OCI-LY3 (cell line): ENCODE measurements around the gene REXO1.

Experiments
- H2AFZ ChIP-seq: fragments of 200-600, 300-600 bp; shearing (Covaris generic); 2 replicates; pipeline ENCODE4 v1.6.0; 2014; ENCODE audit warnings: antibody characterized with exemption, low read depth, low read length
- H3K27ac ChIP-seq: fragments of 200-600, 300-600 bp; sonication (generic); 2 replicates; pipeline ENCODE4 v1.5.1; 2014; ENCODE audit warnings: mild to moderate bottlenecking, low read length, moderate library complexity, mixed read lengths
- H3K27me3 ChIP-seq: fragments of 200-600, 300-600 bp; sonication (generic); 2 replicates; pipeline ENCODE4 v1.6.1; 2014; ENCODE audit warnings: low read depth, low read length, mixed read lengths
- H3K36me3 ChIP-seq: fragments of 200-600, 300-600 bp; sonication (generic); replicated peaks from 2 replicates; pipeline ENCODE3; 2014; ENCODE audit warnings: low read depth, low read length, mixed read lengths
- H3K4me1 ChIP-seq: fragments of 300-600, 200-600 bp; sonication (generic); 2 replicates; pipeline ENCODE4 v1.6.1; 2014; ENCODE audit warnings: low read length, mixed read lengths
- H3K4me2 ChIP-seq: fragments of 200-600, 300-600 bp; sonication (generic); 2 replicates; pipeline ENCODE4 v1.6.1; 2014; ENCODE audit warnings: low read length, mixed read lengths
- H3K4me3 ChIP-seq: fragments of 300-600, 200-600 bp; sonication (generic); 2 replicates; pipeline ENCODE4 v1.5.1; 2014; ENCODE audit warnings: antibody characterized with exemption, mild to moderate bottlenecking, low read length, moderate library complexity
- H3K79me2 ChIP-seq: fragments of 300-600, 200-600 bp; shearing (Covaris generic); 2 replicates; pipeline ENCODE4 v1.6.1; 2014; ENCODE audit warnings: mild to moderate bottlenecking, low read length, mixed read lengths
- H3K9ac ChIP-seq: fragments of 300-600, 200-600 bp; shearing (Covaris generic); 2 replicates; pipeline ENCODE4 v1.6.0; 2014; ENCODE audit warnings: mild to moderate bottlenecking, low read length, moderate library complexity
- H3K9me3 ChIP-seq: fragments of 200-600, 300-600 bp; shearing (Covaris generic); 2 replicates; pipeline ENCODE4 v1.6.1; 2014; ENCODE audit warnings: low read length, mixed read lengths; ENCODE audit not compliant: insufficient read depth
- H4K20me1 ChIP-seq: fragments of 200-600, 300-600 bp; sonication (generic); 2 replicates; pipeline ENCODE4 v1.6.1; 2016; ENCODE audit warnings: low read length, mixed read lengths; ENCODE audit not compliant: insufficient read depth
- CTCF ChIP-seq: fragments of 200-600, 300-600 bp; sonication (generic); IDR thresholded peaks from 2 replicates; pipeline ENCODE4 v1.5.1; 2014; ENCODE audit warnings: antibody characterized with exemption, low read length, low read depth
- EZH2phosphoT487 ChIP-seq: fragments of 200-600 bp; shearing (Covaris generic); IDR thresholded peaks from 2 replicates; pipeline ENCODE4 v1.6.1; 2018; ENCODE audit warnings: antibody characterized with exemption, mixed run types, low read depth

REXO1 gene

GRCh38 chr19:1815605-1816529, 32.4 kb downstream of the REXO1 start:
- H3K79me2 ChIP-seq = no peaks in the 10 kb centered on the region

GRCh38 chr19:1814833-1815604, 33.3 kb downstream of the REXO1 start:
- H3K79me2 ChIP-seq = no peaks in the 10 kb centered on the region
- H3K9ac ChIP-seq = no peak overlapping the region
- H3K27ac ChIP-seq = no peak overlapping the region
- H3K4me1 ChIP-seq = peaks cover 12% of the 10 kb centered on the region
- H3K9me3 ChIP-seq = no peaks in the 10 kb centered on the region
- H3K4me3 ChIP-seq = no peak overlapping the region
- no peaks in the 10 kb centered on the region for H4K20me1 ChIP-seq
- H3K36me3 ChIP-seq = peaks cover 33% of the 10 kb centered on the region
- H3K4me2 ChIP-seq = no peak overlapping the region
- H2AFZ ChIP-seq = no peak overlapping the region
- TF ChIP-seq CTCF (no peak), EZH2phosphoT487 (no peak)
- 0 out of 2 replicates have a peak, but pooled peaks cover 5% of the 10 kb centered on the region for H3K27me3 ChIP-seq

More at GRCh38 chr19:1815605-1816529, 32.4 kb downstream of the REXO1 start:
- no peak overlapping the region for H3K4me2 ChIP-seq
- peaks cover 12% of the 10 kb centered on the region for H3K4me1 ChIP-seq
- no peak overlapping the region for H3K9ac ChIP-seq
- TF ChIP-seq EZH2phosphoT487 (no peak), CTCF (no peak)
- no peak overlapping the region for H3K27ac ChIP-seq
- H2AFZ ChIP-seq = no peak overlapping the region
- 0 out of 2 replicates have a peak, but pooled peaks cover 5% of the 10 kb centered on the region for H3K27me3 ChIP-seq
- no peaks in the 10 kb centered on the region for H4K20me1 ChIP-seq
- H3K9me3 ChIP-seq = no peaks in the 10 kb centered on the region
- H3K36me3 ChIP-seq = peaks cover 38% of the 10 kb centered on the region
- H3K4me3 ChIP-seq = no peak overlapping the region

GRCh38 chr19:1814391-1814790, 33.9 kb downstream of the REXO1 start:
- no peak overlapping the region for H2AFZ ChIP-seq
- no peak overlapping the region for H3K27ac ChIP-seq
- H4K20me1 ChIP-seq = no peaks in the 10 kb centered on the region
- peaks cover 29% of the 10 kb centered on the region for H3K36me3 ChIP-seq
- TF ChIP-seq CTCF = no peak
- no peak for TF ChIP-seq EZH2phosphoT487
- H3K27me3 ChIP-seq = 0 out of 2 replicates have a peak, but pooled peaks cover 5% of the 10 kb centered on the region
- H3K9me3 ChIP-seq = no peaks in the 10 kb centered on the region
- H3K9ac ChIP-seq = no peak overlapping the region
- peaks cover 12% of the 10 kb centered on the region for H3K4me1 ChIP-seq
- no peak overlapping the region for H3K4me3 ChIP-seq
- H3K79me2 ChIP-seq = no peaks in the 10 kb centered on the region
- no peak overlapping the region for H3K4me2 ChIP-seq
